GM12891 (cell line): ENCODE results near the gene NLGN1. TPM values are rescaled to one million over a fixed set of nuclear protein-coding genes. Genes with fewer than 3 reads are reported as not detected.
"Not testable (repeated sequence)": the region's sequence is repeated elsewhere in the genome, so short reads cannot be mapped to it uniquely, and the experiment has no call there.

Experiments used
- DNase-seq: peaks from one replicate; pipeline ENCODE4 v3.0.0; 2011; ENCODE audit warnings: low spot score; ENCODE audit not compliant: insufficient read length
- FAIRE-seq: peaks from 2 replicates; lab custom pipeline; 2011; peaks lifted over from hg19 to GRCh38; lab: Jason Lieb, UNC
- PAX5 ChIP-seq: IDR thresholded peaks from 2 replicates; pipeline ENCODE4 v1.6.1; 2011; ENCODE audit warnings: low read length, moderate library complexity, mild to moderate bottlenecking; ENCODE audit not compliant: insufficient read depth, severe bottlenecking
- POLR2A ChIP-seq: IDR thresholded peaks from 2 replicates; pipeline ENCODE4 v1.6.1; 2011; ENCODE audit warnings: low read depth, low read length, control low read depth
- POLR2AphosphoS5 ChIP-seq: IDR thresholded peaks from 2 replicates; pipeline ENCODE4 v1.6.1; 2011; ENCODE audit warnings: low read depth, low read length, control low read depth
- POU2F2 ChIP-seq: IDR thresholded peaks from 2 replicates; pipeline ENCODE4 v1.6.1; 2011; ENCODE audit warnings: low read depth, mild to moderate bottlenecking, control low read depth, low read length, moderate library complexity
- SPI1 ChIP-seq: IDR thresholded peaks from 2 replicates; pipeline ENCODE4 v1.6.1; 2011; ENCODE audit warnings: low read depth, low read length, control low read depth
- TAF1 ChIP-seq: IDR thresholded peaks from 2 replicates; pipeline ENCODE4 v1.6.1; 2011; ENCODE audit warnings: low read depth, low read length, control low read depth
- polyA plus RNA-seq: library from polyadenylated mRNA; unstranded; fragments of >200 nt; gene quantifications from one replicate; pipeline ENCODE4 v1.2.1, GENCODE V29; 2012; ENCODE audit warnings: low read depth, missing spikeins, inconsistent platforms; ENCODE audit not compliant: missing spikeins

NLGN1 gene
- polyA plus RNA-seq, result not detected

DNA sequence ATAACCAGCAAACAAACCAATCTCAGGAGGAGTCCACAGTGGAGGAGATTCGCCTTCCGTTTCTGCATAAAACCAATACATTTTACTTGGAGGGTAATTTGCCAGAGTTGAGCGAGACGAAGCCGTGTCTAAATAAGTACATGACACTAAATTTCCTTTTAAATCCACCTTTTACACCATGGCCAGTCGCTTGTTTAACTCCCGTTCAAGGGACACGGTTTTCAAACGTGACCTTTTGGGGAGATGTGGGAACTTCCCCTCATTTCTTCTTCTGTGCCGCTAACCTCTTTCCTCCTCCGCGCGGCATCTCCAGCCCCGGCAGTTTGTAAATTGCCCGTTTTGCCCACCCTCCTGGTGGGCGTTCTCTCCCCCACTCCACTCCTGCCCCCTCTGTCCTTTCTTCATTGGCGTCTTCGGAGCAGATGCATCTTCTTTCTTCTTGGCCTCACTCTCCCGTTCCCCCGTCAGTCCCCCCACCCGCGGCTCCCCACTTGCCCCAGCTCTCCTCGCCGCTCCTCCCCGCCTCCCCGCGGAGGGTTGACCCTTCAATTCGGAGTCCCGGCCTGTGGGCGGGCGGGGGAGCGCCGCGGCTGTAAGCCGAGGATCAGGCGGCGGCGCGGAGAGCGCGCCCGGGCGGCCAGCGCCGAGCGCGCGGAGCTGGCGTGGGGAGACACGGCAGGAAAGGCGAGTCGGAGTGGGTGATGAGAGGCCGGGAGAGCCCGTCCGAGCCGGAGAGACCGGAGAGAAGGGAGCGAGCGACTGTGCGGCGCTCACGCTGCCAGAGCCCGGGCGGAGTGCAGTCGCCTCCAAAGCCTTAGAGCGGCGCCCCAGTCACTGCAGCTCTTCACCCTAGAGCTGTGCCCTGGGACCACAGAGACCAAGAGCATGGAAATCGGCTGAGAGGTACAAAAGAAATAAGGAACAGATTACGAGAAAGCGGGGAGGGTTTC is at the start of gene NLGN1:
NLGN1 (plus strand) TSS at position 584 of the 950 bp plus-strand sequence.
- DNase-seq, result no peak
- FAIRE-seq, result no peak
- no peak for TF ChIP-seq SPI1
- no peak for TF ChIP-seq POU2F2
- no peak for TF ChIP-seq POLR2A
- TF ChIP-seq PAX5, result no peak
- TF ChIP-seq POLR2AphosphoS5, result no peak

DNA sequence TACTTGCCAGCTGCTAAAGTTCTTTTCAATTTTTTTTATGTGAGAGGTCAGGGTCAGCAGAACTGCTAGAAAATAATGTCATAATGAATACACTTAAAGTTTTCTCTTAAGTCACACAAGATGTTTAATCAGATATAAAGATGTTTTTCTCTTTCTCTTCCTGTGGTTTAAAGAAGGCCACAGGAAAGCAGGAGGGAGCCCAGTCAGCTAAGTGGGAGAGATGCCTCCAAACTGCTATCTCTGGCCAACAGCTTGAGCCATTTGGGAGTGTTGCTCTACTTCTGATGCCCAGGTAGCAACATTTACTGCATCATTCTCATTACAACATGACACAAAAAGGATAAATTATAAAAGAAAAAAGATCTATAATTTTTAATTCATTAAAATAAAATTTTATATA is 45.7 kb upstream of the NLGN1 start:
- DNase-seq (no peak), FAIRE-seq (no peak)
- TF ChIP-seq POLR2AphosphoS5, result no peak
- no peak for TF ChIP-seq PAX5
- TF ChIP-seq TAF1, result no peak
- TF ChIP-seq POLR2A, result no peak
- no peak for TF ChIP-seq SPI1
- TF ChIP-seq POU2F2, result no peak

DNA sequence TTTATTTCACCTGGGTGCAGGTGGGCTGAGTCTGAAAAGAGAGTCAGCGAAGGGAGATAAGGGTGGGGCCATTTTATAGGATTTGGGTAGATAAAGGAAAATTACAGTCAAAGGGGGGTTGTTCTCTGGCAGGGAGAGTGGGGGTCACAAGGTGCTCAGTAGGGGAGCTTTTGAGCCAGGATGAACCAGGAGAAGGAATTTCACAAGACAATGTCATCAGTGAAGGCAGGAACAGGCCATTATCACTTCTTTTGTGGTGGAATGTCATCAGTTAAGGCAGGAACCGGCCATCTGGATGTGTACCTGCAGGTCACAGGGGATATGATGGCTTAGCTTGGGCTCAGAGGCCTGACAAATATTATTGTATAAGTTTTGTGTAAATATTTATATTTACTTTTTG is 44.4 kb upstream of the NLGN1 start:
- not testable (repeated sequence) for DNase-seq, FAIRE-seq

DNA sequence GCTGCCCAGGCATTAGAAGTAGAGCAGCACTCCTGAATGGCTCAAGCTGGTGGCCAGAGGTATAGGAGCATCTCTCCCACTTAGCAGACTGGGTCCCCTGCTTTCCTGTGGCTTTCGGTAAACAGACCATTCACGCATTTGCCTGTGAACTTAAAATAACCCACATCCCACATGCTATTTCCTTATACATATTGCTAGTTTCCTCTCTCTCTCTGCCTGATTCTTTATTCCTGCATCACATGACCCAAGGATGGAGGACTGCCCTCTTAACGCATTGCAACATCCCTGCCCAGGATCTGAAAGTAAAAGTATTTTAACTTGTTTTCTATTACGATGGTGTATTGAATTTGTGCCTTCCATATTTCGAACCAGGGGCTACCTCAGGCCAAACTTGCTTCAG is 43.4 kb upstream of the NLGN1 start:
- no peak for FAIRE-seq
- TF ChIP-seq TAF1 (no peak), POLR2A (no peak), PAX5 (no peak), SPI1 (no peak), POU2F2 (no peak), POLR2AphosphoS5 (no peak)
- no peak for DNase-seq

DNA sequence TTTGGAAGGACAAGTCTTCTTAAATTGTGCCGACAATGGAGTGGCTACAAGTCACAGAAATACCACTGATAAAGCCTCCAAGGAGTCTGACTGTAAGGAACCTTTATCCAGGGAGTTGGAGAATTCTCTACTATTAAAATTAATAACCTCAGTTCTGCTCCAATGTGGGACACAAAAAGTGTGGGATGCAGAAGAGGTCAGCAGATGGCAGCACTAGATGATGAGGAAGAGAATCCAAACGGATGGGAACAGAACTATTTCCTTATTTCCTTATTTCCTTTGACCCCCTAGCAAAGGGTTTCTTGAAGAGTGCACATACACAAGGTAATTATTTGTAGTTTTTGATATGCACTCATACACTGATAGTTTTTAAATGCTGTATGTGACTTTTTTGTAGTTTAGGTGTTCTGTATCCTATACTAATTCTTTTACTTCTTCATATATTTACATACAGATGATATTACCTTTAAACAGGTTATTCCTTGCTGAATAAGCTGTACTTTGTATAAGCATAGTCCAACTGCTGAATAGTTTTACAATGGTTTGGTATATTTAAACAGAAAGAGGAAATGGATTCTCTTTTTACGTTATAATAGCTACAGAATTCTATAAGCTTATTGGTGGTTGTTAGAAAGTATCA is 25.6 kb upstream of the NLGN1 start:
- DNase-seq (no peak), FAIRE-seq (no peak)
- TF ChIP-seq TAF1, result no peak
- no peak for TF ChIP-seq PAX5
- TF ChIP-seq POU2F2, result no peak
- TF ChIP-seq POLR2A, result no peak
- no peak for TF ChIP-seq SPI1
- no peak for TF ChIP-seq POLR2AphosphoS5

DNA sequence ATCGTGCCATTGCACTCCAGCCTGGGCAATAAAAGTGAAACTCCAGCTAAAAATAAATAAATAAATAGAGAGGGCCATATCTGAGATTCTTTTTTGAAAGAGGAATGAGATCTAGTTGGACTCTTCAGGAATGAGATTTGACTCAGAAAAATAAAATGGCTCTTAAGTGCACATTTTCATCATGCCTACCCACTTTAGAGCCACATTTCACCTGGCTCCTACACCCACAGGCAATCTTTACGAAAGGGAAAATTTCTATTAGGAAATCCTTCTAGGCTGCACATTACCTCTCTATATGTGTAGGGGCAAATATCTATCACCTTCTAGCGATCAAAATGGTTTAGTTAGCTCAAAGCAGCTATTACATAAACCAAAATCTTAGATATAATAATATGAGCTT is 16.9 kb upstream of the NLGN1 start:
- DNase-seq, result no peak
- TF ChIP-seq POLR2A (no peak), PAX5 (no peak), TAF1 (no peak), SPI1 (no peak), POU2F2 (no peak), POLR2AphosphoS5 (no peak)
- no peak for FAIRE-seq

DNA sequence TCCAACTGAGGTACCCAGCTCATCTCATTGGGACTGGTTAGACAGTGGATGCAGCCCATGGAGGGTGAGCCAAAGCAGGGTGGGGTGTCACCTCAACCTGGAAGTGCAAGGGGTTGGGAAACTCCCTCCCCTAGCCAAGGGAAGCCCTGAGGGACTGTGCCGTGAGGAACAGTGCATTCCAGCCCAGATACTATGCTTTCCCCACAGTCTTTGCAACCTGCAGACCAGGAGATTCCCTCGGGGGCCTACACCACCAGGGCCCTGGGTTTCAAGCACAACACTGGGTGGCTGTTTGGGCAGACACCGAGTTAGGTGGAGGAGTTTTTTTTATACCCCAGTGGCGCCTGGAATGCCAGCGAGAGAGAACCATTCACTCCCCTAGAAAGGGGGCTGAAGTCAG is 15.6 kb upstream of the NLGN1 start:
- not testable (repeated sequence) for DNase-seq, FAIRE-seq

DNA sequence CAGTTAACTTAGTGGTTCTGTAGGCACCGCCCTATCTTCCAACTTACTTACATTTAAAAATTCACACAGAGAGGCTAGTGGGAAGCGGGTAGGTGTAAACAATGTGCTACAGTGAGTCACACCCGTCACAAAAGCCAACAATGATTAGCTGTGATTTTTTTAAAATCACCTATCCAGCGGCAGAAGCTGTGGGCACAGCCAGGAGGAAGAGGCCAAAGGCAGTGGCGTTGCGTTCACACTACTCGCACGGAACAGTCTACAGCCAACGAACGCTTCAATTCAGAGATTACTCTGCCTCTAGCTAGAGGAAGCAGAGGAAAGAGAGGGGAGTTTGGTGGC is 2.5 kb upstream of the NLGN1 start:
- DNase-seq (no peak), FAIRE-seq (no peak)
- TF ChIP-seq SPI1, result no peak
- no peak for TF ChIP-seq POU2F2
- no peak for TF ChIP-seq POLR2A
- TF ChIP-seq PAX5, result no peak
- no peak for TF ChIP-seq POLR2AphosphoS5
- TF ChIP-seq TAF1, result no peak

DNA sequence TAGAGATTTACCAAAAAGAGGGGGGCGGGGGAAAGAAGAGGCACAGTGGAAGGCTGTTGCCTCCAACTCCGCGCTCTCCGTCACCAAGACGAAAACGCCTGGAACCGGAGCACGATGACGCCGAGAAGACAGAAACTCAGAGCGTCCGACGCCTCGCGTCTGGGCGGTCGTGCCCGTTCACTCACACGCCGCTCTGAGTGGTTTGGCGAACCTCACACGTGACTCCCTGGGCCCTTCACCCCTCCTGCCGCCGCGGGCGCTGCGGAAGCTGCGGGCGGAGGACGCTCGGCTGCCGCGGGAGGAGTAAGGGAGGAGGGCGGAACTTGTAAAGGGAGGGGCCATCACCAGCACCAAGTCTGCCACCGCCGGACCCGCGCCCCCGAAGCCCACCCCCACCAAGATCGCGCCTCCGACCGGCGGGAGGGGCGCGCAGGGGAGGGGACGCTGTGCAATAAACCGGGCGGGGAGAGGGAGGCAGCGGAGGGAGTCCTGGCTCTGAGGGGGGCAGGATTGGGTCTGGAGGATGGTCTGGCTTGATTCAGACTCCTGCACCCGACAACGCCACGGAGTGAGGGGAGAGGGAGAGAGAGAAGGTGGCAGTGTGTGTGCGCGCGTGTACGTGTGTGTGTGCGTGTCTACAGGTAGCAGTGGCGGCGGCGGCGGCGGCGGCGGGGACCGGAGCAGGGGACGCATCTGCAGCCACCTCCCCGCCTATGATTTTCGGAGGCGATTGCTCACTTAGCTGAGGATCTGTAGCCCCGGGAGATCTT is 1.9 kb upstream of the NLGN1 start:
- TF ChIP-seq PAX5 (no peak), POLR2A (no peak), POU2F2 (no peak), POLR2AphosphoS5 (no peak), SPI1 (no peak), TAF1 (no peak)
- peak; percentile 51 for FAIRE-seq
- DNase-seq, result peak; percentile 35
